Measurements from ENCODE around the gene SETD3.

- TF ChIP-seq CTCF (IDR thresholded peaks at IDR 0.05) (no peak), POLR2A (IDR thresholded peaks at IDR 0.05) (no peak), EP300 (IDR thresholded peaks at IDR 0.05) (no peak)
Measured at GRCh38 chr14:99383472-99384449, 96.9 kb downstream of the SETD3 start.

Data from ovary (tissue), 3 donors.